Panc1 (cell line): ENCODE measurements around the gene PADI1. TPM values are rescaled to one million over a fixed set of nuclear protein-coding genes. Genes with fewer than 3 reads are reported as not detected.

Source experiments
- ATAC-seq: fragments of 200-7000 bp; cut with Tn5 transposase; 2 replicates; pipeline ENCODE4 v1.9.1; 2020; ENCODE audit warnings: mild to moderate bottlenecking, moderate library complexity
- BruUV-seq: library from RNA; stranded (reverse); fragments of 400-500 nt; replicated peaks from 2 replicates; lab custom pipeline; 2021; lab: Mats Ljungman, UMichigan
- CTCF ChIA-PET: fragments of 300-600 bp; sonication (Branson Sonifier 250); formaldehyde crosslinking; loops from one replicate; lab custom pipeline; 2022; ENCODE audit warnings: antibody characterized with exemption; lab: Charles Lee
- POLR2A ChIA-PET: fragments of 300-600 bp; sonication (Branson Sonifier 250); formaldehyde crosslinking; loops from one replicate; lab custom pipeline; 2022; ENCODE audit warnings: antibody characterized with exemption; lab: Charles Lee
- DNase-seq: peaks from one replicate; pipeline ENCODE4 v3.0.0-alpha.2; 2010; ENCODE audit warnings: low read depth, low spot score
- H3K27ac ChIP-seq: 2 replicates; pipeline ENCODE4 v1.5.1; 2011; ENCODE audit warnings: mild to moderate bottlenecking, low read length, inconsistent platforms
- H3K27me3 ChIP-seq: fragments of 200-500 bp; sonication (Bioruptor generic); 2 replicates; pipeline ENCODE4 v1.6.0; 2014; ENCODE audit warnings: low read length, inconsistent platforms; ENCODE audit not compliant: control insufficient read depth, insufficient read depth
- H3K36me3 ChIP-seq: fragments of 200-500 bp; sonication (Bioruptor generic); 2 replicates; pipeline ENCODE4 v1.5.1; 2014; ENCODE audit warnings: inconsistent platforms, mild to moderate bottlenecking, low read length, moderate library complexity; ENCODE audit not compliant: control insufficient read depth, insufficient read depth
- H3K4me1 ChIP-seq: 2 replicates; pipeline ENCODE4 v1.5.1; 2011; ENCODE audit warnings: inconsistent platforms, mild to moderate bottlenecking, low read length, moderate library complexity; ENCODE audit not compliant: control insufficient read depth, insufficient read depth
- H3K4me3 ChIP-seq, 2 experiments: 2 replicates each; pipeline ENCODE4 v1.5.1; 2011 to 2012; ENCODE audit warnings: low read depth in 2 of 2, low read length in 2 of 2, mild to moderate bottlenecking in 2 of 2, inconsistent platforms in 1 of 2, moderate library complexity in 1 of 2
- H3K9me3 ChIP-seq: fragments of 200-500 bp; sonication (Bioruptor generic); 2 replicates; pipeline ENCODE4 v1.5.1; 2014; ENCODE audit warnings: low read depth, mild to moderate bottlenecking, inconsistent platforms, low read length, moderate library complexity; ENCODE audit not compliant: control insufficient read depth, insufficient read depth
- POLR2AphosphoS5 ChIP-seq: IDR thresholded peaks from 2 replicates; pipeline ENCODE4 v1.6.1; 2012; ENCODE audit warnings: mild to moderate bottlenecking, low read depth, low read length, moderate library complexity
- SIN3A ChIP-seq: IDR thresholded peaks from 2 replicates; pipeline ENCODE4 v1.6.1; 2012; ENCODE audit warnings: low read depth, mild to moderate bottlenecking, low read length, moderate library complexity, borderline replicate concordance; ENCODE audit not compliant: insufficient read depth
- TCF7L2 ChIP-seq: IDR thresholded peaks from 2 replicates; pipeline ENCODE4 v1.6.1; 2011; ENCODE audit warnings: mild to moderate bottlenecking, low read depth, low read length, inconsistent platforms
- in situ Hi-C: cut with HindIII; loops from 2 replicates; pipeline ENCODE4 v1.10.0; 2016; ENCODE audit warnings: low sequenced_read_pairs, low pct_unique_long_range_greater_than_20kb
- intact Hi-C: fragments of 100-400 bp; cut with micrococcal nuclease; formaldehyde crosslinking; loops from one replicate; pipeline ENCODE4 v1.10.0; 2022; ENCODE audit not compliant: unreplicated experiment
- total RNA-seq: library from RNA; stranded (reverse); gene quantifications from one replicate; pipeline ENCODE4 v1.2.1, GENCODE V29; 2021; ENCODE audit not compliant: unreplicated experiment
- TF ChIP-seq, protein P1 (sequence below), 2 experiments: IDR thresholded peaks; 2 replicates each; pipeline ENCODE4 v1.6.1; 2011 to 2012; ENCODE audit warnings: low read depth in 2 of 2, control low read depth in 1 of 2, low read length in 1 of 2, mild to moderate bottlenecking in 1 of 2, moderate library complexity in 1 of 2; ENCODE audit not compliant: insufficient read depth in 1 of 2
- TF ChIP-seq, protein P2 (sequence below): fragments of 450-650 bp; IDR thresholded peaks from 2 replicates; pipeline ENCODE4 v1.5.1; 2017; ENCODE audit warnings: mild to moderate bottlenecking

PADI1 gene
- total RNA-seq, 1 experiment from 2014 or later = 2.3 TPM

DNA sequence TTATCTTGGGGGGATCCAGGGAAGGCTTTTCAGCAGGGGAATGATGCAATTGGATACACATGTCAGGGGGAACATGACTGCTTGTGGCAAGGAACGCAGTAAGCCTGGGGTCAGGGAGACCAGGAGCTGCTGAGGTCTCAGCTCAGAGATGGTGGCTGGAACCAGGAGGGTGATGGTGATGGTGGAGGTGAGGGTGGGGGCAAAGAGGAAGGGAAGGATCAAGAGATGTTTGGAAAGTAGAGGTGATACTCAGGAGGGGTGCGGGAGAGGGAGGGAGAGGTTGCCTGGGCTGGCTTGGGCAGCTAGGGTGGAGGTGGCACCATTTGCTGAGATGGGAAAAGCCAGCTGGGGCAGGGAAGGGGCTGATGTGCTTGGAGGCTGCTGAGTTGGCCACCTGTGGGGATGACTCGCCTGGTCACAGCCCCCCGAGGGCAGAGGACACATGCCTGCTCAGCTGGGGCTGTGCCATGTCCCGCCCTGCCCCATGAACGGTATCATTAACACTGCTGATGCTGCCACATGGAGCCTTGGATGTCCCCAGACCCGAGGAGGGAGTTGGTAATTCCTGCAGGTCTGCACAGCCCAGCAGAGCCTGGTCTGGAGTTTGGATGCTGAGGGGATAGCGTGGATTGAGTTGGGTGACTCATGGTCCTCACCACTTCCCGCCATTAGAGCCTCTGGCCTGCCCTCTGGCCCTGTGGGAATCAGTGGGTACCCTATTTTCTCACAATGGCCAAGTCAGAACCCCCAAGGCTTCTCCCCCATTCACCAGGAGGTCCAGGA is 6.3 kb upstream of the PADI1 start:
- no TSS peak for BruUV-seq
- ATAC-seq (peak; percentile 35; the same call in 1 of the 2 replicates), DNase-seq (no peak)
- Histone ChIP-seq H3K27me3 (no peaks in the 10 kb centered on the region), H3K27ac (peak overlapping the region; percentile 78), H3K4me1 (peaks cover 40% of the 10 kb centered on the region), H3K4me3 (no peak overlapping the region), H3K36me3 (no peaks in the 10 kb centered on the region), H3K9me3 (no peaks in the 10 kb centered on the region)
- in situ Hi-C loops (no loop called here), intact Hi-C loops (no loop called here)
- ChIA-PET CTCF (interaction anchor here (0.5 kb wide), 1 partner anchor 31 kb away, joined by 3 read pairs; no protein-coding TSS in a partner anchor), POLR2A (interaction anchor here (0.6 to 0.7 kb wide), 2 partner anchors 13 to 36 kb away, joined by 3 to 4 read pairs; no protein-coding TSS in a partner anchor)
- TF ChIP-seq, protein P1, sequence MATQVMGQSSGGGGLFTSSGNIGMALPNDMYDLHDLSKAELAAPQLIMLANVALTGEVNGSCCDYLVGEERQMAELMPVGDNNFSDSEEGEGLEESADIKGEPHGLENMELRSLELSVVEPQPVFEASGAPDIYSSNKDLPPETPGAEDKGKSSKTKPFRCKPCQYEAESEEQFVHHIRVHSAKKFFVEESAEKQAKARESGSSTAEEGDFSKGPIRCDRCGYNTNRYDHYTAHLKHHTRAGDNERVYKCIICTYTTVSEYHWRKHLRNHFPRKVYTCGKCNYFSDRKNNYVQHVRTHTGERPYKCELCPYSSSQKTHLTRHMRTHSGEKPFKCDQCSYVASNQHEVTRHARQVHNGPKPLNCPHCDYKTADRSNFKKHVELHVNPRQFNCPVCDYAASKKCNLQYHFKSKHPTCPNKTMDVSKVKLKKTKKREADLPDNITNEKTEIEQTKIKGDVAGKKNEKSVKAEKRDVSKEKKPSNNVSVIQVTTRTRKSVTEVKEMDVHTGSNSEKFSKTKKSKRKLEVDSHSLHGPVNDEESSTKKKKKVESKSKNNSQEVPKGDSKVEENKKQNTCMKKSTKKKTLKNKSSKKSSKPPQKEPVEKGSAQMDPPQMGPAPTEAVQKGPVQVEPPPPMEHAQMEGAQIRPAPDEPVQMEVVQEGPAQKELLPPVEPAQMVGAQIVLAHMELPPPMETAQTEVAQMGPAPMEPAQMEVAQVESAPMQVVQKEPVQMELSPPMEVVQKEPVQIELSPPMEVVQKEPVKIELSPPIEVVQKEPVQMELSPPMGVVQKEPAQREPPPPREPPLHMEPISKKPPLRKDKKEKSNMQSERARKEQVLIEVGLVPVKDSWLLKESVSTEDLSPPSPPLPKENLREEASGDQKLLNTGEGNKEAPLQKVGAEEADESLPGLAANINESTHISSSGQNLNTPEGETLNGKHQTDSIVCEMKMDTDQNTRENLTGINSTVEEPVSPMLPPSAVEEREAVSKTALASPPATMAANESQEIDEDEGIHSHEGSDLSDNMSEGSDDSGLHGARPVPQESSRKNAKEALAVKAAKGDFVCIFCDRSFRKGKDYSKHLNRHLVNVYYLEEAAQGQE (IDR thresholded peaks at IDR 0.05; ENCODE audit: insufficient read depth in 1 of 2, low read depth in 2 of 2, low read length in 1 of 2) = no peak
- TF ChIP-seq, protein P2, sequence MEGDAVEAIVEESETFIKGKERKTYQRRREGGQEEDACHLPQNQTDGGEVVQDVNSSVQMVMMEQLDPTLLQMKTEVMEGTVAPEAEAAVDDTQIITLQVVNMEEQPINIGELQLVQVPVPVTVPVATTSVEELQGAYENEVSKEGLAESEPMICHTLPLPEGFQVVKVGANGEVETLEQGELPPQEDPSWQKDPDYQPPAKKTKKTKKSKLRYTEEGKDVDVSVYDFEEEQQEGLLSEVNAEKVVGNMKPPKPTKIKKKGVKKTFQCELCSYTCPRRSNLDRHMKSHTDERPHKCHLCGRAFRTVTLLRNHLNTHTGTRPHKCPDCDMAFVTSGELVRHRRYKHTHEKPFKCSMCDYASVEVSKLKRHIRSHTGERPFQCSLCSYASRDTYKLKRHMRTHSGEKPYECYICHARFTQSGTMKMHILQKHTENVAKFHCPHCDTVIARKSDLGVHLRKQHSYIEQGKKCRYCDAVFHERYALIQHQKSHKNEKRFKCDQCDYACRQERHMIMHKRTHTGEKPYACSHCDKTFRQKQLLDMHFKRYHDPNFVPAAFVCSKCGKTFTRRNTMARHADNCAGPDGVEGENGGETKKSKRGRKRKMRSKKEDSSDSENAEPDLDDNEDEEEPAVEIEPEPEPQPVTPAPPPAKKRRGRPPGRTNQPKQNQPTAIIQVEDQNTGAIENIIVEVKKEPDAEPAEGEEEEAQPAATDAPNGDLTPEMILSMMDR = no peak
- TF ChIP-seq SIN3A (no peak), POLR2AphosphoS5 (no peak), TCF7L2 (no peak)

DNA sequence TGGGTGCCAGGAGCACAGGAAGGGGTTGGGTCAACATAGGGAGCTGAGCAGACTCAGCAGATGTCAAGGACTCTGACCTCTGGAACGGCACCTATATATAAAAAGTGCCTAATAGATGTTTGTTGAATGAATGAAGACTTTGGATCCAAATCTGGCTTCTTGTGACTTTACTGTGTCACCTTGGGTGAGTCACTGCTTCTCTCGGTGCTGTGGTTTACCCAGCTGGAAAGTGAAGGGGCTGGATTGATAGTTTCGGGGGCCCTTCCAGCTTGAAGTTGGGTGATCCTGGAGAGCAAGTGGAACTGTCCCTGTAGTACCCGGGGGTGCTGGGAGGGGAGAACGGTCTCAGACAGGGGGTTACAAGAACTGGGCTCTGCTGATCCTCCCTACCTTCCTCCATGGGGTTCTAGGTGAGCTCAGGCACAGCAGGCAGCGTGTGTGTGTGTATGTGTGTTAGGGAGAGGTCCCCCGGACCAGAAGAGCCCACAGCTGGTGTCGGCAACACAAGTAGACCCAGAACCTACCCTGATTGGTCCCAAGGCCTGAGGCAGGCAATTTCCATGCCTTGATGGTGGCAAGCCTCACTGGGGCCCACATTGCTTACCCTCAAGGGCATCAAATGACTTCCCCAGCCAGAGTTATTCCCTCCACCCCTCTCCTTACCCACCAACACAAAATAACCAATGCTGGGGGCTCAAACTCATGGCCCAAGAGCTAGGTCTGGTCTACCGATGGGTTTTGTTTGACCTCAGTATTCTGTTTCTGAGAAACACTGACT is 5.5 kb upstream of the PADI1 start:
- in situ Hi-C loops (no loop called here), intact Hi-C loops (no loop called here)
- ChIA-PET POLR2A (interaction anchor here (0.6 kb wide), 1 partner anchor 14 kb away, joined by 3 read pairs; no protein-coding TSS in a partner anchor), CTCF (interaction anchor here (0.5 kb wide), 1 partner anchor 32 kb away, joined by 3 read pairs; no protein-coding TSS in a partner anchor)
- H3K9me3 ChIP-seq = no peaks in the 10 kb centered on the region
- DNase-seq (no peak), ATAC-seq (peak; percentile 27)
- H3K4me1 ChIP-seq = peaks cover 35% of the 10 kb centered on the region
- H3K27ac ChIP-seq = peak overlapping the region; percentile 78
- H3K4me3 ChIP-seq = no peak overlapping the region
- H3K27me3 ChIP-seq = no peaks in the 10 kb centered on the region
- H3K36me3 ChIP-seq = no peaks in the 10 kb centered on the region
- BruUV-seq = no TSS peak
- TF ChIP-seq POLR2AphosphoS5 = no peak
- TF ChIP-seq SIN3A = no peak
- no peak for TF ChIP-seq TCF7L2
- TF ChIP-seq, protein P2 = no peak
- TF ChIP-seq, protein P1 (IDR thresholded peaks at IDR 0.05; ENCODE audit: insufficient read depth in 1 of 2, low read depth in 2 of 2, low read length in 1 of 2) = no peak
